IMR-90 (cell line): Measurements from ENCODE around the gene RIN1. TPM values are rescaled to one million over a fixed set of nuclear protein-coding genes. Genes with fewer than 3 reads are reported as not detected.

ENCODE experiments used
- ATAC-seq: fragments of 200-7000 bp; cut with Tn5 transposase; 2 replicates; pipeline ENCODE4 v1.9.1; 2020; ENCODE audit warnings: low read depth, mild to moderate bottlenecking, moderate library complexity
- BruUV-seq: library from RNA; stranded (reverse); fragments of 400-500 nt; replicated peaks from 2 replicates; lab custom pipeline; 2021; lab: Mats Ljungman, UMichigan
- CTCF ChIA-PET: fragments of 300-600 bp; formaldehyde crosslinking; extraction: SDS; loops from one replicate; lab custom pipeline; 2021; ENCODE audit warnings: antibody characterized with exemption; lab: Yijun Ruan, JAX
- POLR2A ChIA-PET: fragments of 300-600 bp; sonication (Branson Sonifier 250); formaldehyde crosslinking; loops from one replicate; lab custom pipeline; 2022; ENCODE audit warnings: antibody characterized with exemption; ENCODE audit not compliant: unreplicated experiment; lab: Charles Lee
- DNase-seq: peaks from one replicate; pipeline ENCODE4 v3.0.0; 2013
- H2AFZ ChIP-seq: replicated peaks from 2 replicates; pipeline ENCODE3; 2013; ENCODE audit warnings: low read length, mild to moderate bottlenecking; ENCODE audit not compliant: poor library complexity
- H2AK5ac ChIP-seq: 2 replicates; pipeline ENCODE4 v1.6.1; 2013; ENCODE audit warnings: low read depth, low read length, inconsistent platforms
- H2AK9ac ChIP-seq: replicated peaks from 2 replicates; pipeline ENCODE3; 2013; ENCODE audit warnings: mild to moderate bottlenecking, low read depth, low read length, moderate library complexity; ENCODE audit not compliant: poor library complexity
- H2BK120ac ChIP-seq: 2 replicates; pipeline ENCODE4 v1.6.1; 2013; ENCODE audit warnings: low read depth, low read length, inconsistent platforms
- H2BK15ac ChIP-seq: 3 replicates; pipeline ENCODE4 v1.6.1; 2013; ENCODE audit warnings: low read depth, low read length, inconsistent platforms
- H2BK20ac ChIP-seq: 2 replicates; pipeline ENCODE4 v1.6.1; 2013; ENCODE audit warnings: low read depth, mild to moderate bottlenecking, inconsistent platforms, low read length, moderate library complexity
- H2BK5ac ChIP-seq: 2 replicates; pipeline ENCODE4 v1.6.1; 2013; ENCODE audit warnings: mild to moderate bottlenecking, low read depth, low read length, inconsistent platforms; ENCODE audit not compliant: poor library complexity, severe bottlenecking
- H3K14ac ChIP-seq: replicated peaks from 2 replicates; pipeline ENCODE4 v1.6.1; 2013; ENCODE audit warnings: low read depth, low read length, inconsistent platforms
- H3K18ac ChIP-seq: 2 replicates; pipeline ENCODE4 v1.6.1; 2013; ENCODE audit warnings: low read depth, low read length, control low read depth
- H3K23ac ChIP-seq: 2 replicates; pipeline ENCODE4 v1.6.1; 2013; ENCODE audit warnings: low read depth, low read length, inconsistent platforms
- H3K27ac ChIP-seq: 2 replicates; pipeline ENCODE4 v1.5.1; 2013; ENCODE audit warnings: mild to moderate bottlenecking, control low read depth, low read length; ENCODE audit not compliant: insufficient read depth
- H3K27me3 ChIP-seq: 2 replicates; pipeline ENCODE4 v1.6.1; 2013; ENCODE audit warnings: low read length; ENCODE audit not compliant: control insufficient read depth, insufficient read depth
- H3K36me3 ChIP-seq: 2 replicates; pipeline ENCODE4 v1.6.1; 2013; ENCODE audit warnings: low read length, mixed read lengths; ENCODE audit not compliant: control insufficient read depth, insufficient read depth
- H3K4ac ChIP-seq: 2 replicates; pipeline ENCODE4 v1.6.1; 2013; ENCODE audit warnings: low read depth, low read length, inconsistent platforms
- H3K4me1 ChIP-seq: 2 replicates; pipeline ENCODE4 v1.6.1; 2013; ENCODE audit warnings: low read length, mixed read lengths; ENCODE audit not compliant: control insufficient read depth, insufficient read depth
- H3K4me2 ChIP-seq: 2 replicates; pipeline ENCODE4 v1.6.1; 2013; ENCODE audit warnings: low read depth, mild to moderate bottlenecking, control low read depth, low read length, moderate library complexity
- H3K4me3 ChIP-seq: 2 replicates; pipeline ENCODE4 v1.5.1; 2013; ENCODE audit warnings: low read depth, mild to moderate bottlenecking, control low read depth, low read length, moderate library complexity; ENCODE audit not compliant: insufficient read depth
- H3K56ac ChIP-seq: 2 replicates; pipeline ENCODE4 v1.6.1; 2013; ENCODE audit warnings: low read length, inconsistent platforms; ENCODE audit not compliant: insufficient read depth; ENCODE audit errors: extremely low read depth
- H3K79me1 ChIP-seq, 2 experiments: 2 replicates each; pipeline ENCODE4 v1.6.1; 2013; ENCODE audit warnings: low read length in 2 of 2, inconsistent platforms in 1 of 2, low read depth in 1 of 2
- H3K9ac ChIP-seq: 2 replicates; pipeline ENCODE4 v1.6.1; 2013; ENCODE audit warnings: low read depth, low read length, control low read depth
- H3K9me1 ChIP-seq: 2 replicates; pipeline ENCODE4 v1.6.1; 2013; ENCODE audit warnings: low read length, inconsistent platforms; ENCODE audit not compliant: insufficient read depth
- H3K9me3 ChIP-seq: 2 replicates; pipeline ENCODE4 v1.6.1; 2013; ENCODE audit warnings: low read length; ENCODE audit not compliant: control insufficient read depth, insufficient read depth
- H4K20me1 ChIP-seq: 2 replicates; pipeline ENCODE4 v1.6.1; 2013; ENCODE audit warnings: low read length, inconsistent platforms; ENCODE audit not compliant: insufficient read depth
- H4K5ac ChIP-seq: 2 replicates; pipeline ENCODE4 v1.6.1; 2013; ENCODE audit warnings: mild to moderate bottlenecking, low read depth, low read length, control low read depth
- H4K8ac ChIP-seq, 2 experiments: 2 replicates each; pipeline ENCODE4 v1.6.1; 2013; ENCODE audit warnings: low read depth in 2 of 2, low read length in 2 of 2, control low read depth in 1 of 2, inconsistent platforms in 1 of 2
- H4K91ac ChIP-seq: 2 replicates; pipeline ENCODE4 v1.6.1; 2013; ENCODE audit warnings: low read depth, low read length, inconsistent platforms; ENCODE audit not compliant: insufficient read depth
- BHLHE40 ChIP-seq: fragments of 150-350 bp; IDR thresholded peaks from 2 replicates; pipeline ENCODE4 v1.6.1; 2016; ENCODE audit warnings: mild to moderate bottlenecking, low read depth, low read length
- POLR2A ChIP-seq: IDR thresholded peaks from 2 replicates; pipeline ENCODE4 v1.6.1; 2012; ENCODE audit warnings: mild to moderate bottlenecking, low read depth, low read length
- WGBS, 2 experiments: methylation state at CpG; one replicate each; pipeline versions ENCODE4 v1.1.5 to v1.1.7; 2013; ENCODE audit warnings: missing lambda C conversion rate in 2 of 2; ENCODE audit not compliant: insufficient read length in 1 of 2; ENCODE audit errors: extremely low coverage in 2 of 2; 5-methylcytosine and 5-hydroxymethylcytosine counted together
- dilution Hi-C: fragments of 300-500 bp; cut with HindIII; formaldehyde crosslinking; loops from one replicate; pipeline ENCODE4 v1.14.3; 2018; ENCODE audit warnings: low sequenced_read_pairs; ENCODE audit not compliant: unreplicated experiment
- in situ Hi-C: fragments of 300-500 bp; cut with MboI; formaldehyde crosslinking; loops from 3 replicates; pipeline ENCODE4 v1.14.3; 2019; ENCODE audit warnings: low sequenced_read_pairs, inconsistent platforms, mixed read lengths
- intact Hi-C: fragments of 100-400 bp; cut with micrococcal nuclease; formaldehyde crosslinking; loops from 2 replicates; pipeline ENCODE4 v1.10.0; 2022
- polyA plus RNA-seq, 3 experiments: library from polyadenylated mRNA; depleted of rRNA; stranded (reverse); fragments of >200 nt; gene quantifications; 2 replicates each; pipeline ENCODE4 v1.2.3, GENCODE V29; 2012; ENCODE audit warnings: low replicate concordance in 1 of 3
- total RNA-seq: library from RNA; depleted of rRNA; stranded (reverse); fragments of >200 nt; gene quantifications from 2 replicates; pipeline ENCODE4 v1.2.3, GENCODE V29; 2012
- TF ChIP-seq, protein P1 (sequence below): fragments of 150-350 bp; IDR thresholded peaks from 2 replicates; pipeline ENCODE4 v1.6.1; 2016; ENCODE audit warnings: low read depth, mild to moderate bottlenecking, low read length, moderate library complexity, borderline replicate concordance

Gene RIN1
- total and polyA plus RNA-seq, 2 of the 4 experiments (the other 2 are of a cell fraction): 9.9 to 20.8 TPM

- ATAC-seq (no peak), DNase-seq (no peak)
- Histone ChIP-seq H2AFZ (no peak overlapping the region), H2AK5ac (no peak overlapping the region), H3K36me3 (no peaks in the 10 kb centered on the region), H3K9me3 (no peaks in the 10 kb centered on the region), H3K4me1 (no peaks in the 10 kb centered on the region), H3K4me2 (no peak overlapping the region), H4K20me1 (no peaks in the 10 kb centered on the region), H3K4ac (no peak overlapping the region), H4K8ac (no peak overlapping the region), H3K14ac (no peak overlapping the region), H3K27me3 (peaks cover 2% of the 10 kb centered on the region; the same call in 1 of the 2 replicates), H4K91ac (no peak overlapping the region), H3K18ac (no peak overlapping the region), H3K4me3 (no peak overlapping the region), H3K27ac (no peak overlapping the region), H2AK9ac (no peak overlapping the region), H3K56ac (no peak overlapping the region), H3K23ac (no peak overlapping the region), H2BK120ac (no peak overlapping the region), H2BK20ac (no peak overlapping the region), H2BK15ac (no peak overlapping the region), H2BK5ac (no peak overlapping the region), H3K9me1 (no peaks in the 10 kb centered on the region), H3K9ac (no peak overlapping the region), H4K5ac (no peak overlapping the region), H3K79me1 (no peaks in the 10 kb centered on the region)
- in situ Hi-C loops (no loop called here), intact Hi-C loops (no loop called here), dilution Hi-C loops (no loop called here)
- TF ChIP-seq BHLHE40 (no peak), POLR2A (no peak)
- TF ChIP-seq, protein P1, sequence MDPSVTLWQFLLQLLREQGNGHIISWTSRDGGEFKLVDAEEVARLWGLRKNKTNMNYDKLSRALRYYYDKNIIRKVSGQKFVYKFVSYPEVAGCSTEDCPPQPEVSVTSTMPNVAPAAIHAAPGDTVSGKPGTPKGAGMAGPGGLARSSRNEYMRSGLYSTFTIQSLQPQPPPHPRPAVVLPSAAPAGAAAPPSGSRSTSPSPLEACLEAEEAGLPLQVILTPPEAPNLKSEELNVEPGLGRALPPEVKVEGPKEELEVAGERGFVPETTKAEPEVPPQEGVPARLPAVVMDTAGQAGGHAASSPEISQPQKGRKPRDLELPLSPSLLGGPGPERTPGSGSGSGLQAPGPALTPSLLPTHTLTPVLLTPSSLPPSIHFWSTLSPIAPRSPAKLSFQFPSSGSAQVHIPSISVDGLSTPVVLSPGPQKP: no peak
- BruUV-seq: no TSS peak
- POLR2A ChIA-PET: no interaction called here
- CTCF ChIA-PET: interaction anchor here (0.6 to 1.2 kb wide), 6 partner anchors 15 to 570 kb away, joined by 3 to 7 read pairs (median 5); no protein-coding TSS in a partner anchor
- WGBS, 2 experiments: no CpG with 5 or more reads among the region's 14 CpGs
Measured at GRCh38 chr11:66363187-66363601, 27.0 kb upstream of the RIN1 start.
